HTERT RPE-1 (cell line): Measurements from ENCODE around the gene LDLRAD4.

ENCODE experiments used
- in situ Hi-C: fragments of 300-500 bp; cut with MboI; formaldehyde crosslinking; loops from 4 replicates; pipeline ENCODE4 v1.14.3; 2020; ENCODE audit warnings: low sequenced_read_pairs

The LDLRAD4 gene

GRCh38 chr18:13201292-13201691, 17.3 kb upstream of the LDLRAD4 start:
- in situ Hi-C loops, result no loop called here

GRCh38 chr18:13202571-13202970, 16.0 kb upstream of the LDLRAD4 start:
- in situ Hi-C loops, result no loop called here

GRCh38 chr18:13206301-13206700, 12.3 kb upstream of the LDLRAD4 start:
- in situ Hi-C loops, result no loop called here

GRCh38 chr18:13207294-13207693, 11.3 kb upstream of the LDLRAD4 start:
- in situ Hi-C loops, result no loop called here

GRCh38 chr18:13211534-13211933, 7.0 kb upstream of the LDLRAD4 start:
- in situ Hi-C loops, result no loop called here

GRCh38 chr18:13213036-13213795, 5.3 kb upstream of the LDLRAD4 start:
- in situ Hi-C loops, result no loop called here

GRCh38 chr18:13214609-13215008, 4.0 kb upstream of the LDLRAD4 start:
- in situ Hi-C loops, result no loop called here

- in situ Hi-C loops, result no loop called here
Observed at GRCh38 chr18:13216092-13216582, 2.4 kb upstream of the LDLRAD4 start.

- in situ Hi-C loops, result no loop called here
Observed at GRCh38 chr18:13216711-13217465, 1.7 kb upstream of the LDLRAD4 start.

GRCh38 chr18:13217466-13217961, 1.0 kb upstream of the LDLRAD4 start:
- in situ Hi-C loops, result no loop called here

GRCh38 chr18:13217971-13218367, 591 bp upstream of the LDLRAD4 start:
- in situ Hi-C loops, result no loop called here

GRCh38 chr18:13218997-13219396, 437 bp downstream of the LDLRAD4 start:
- in situ Hi-C loops, result no loop called here

GRCh38 chr18:13219593-13220159, 1.1 kb downstream of the LDLRAD4 start:
- in situ Hi-C loops, result no loop called here

GRCh38 chr18:13220361-13220991, 1.9 kb downstream of the LDLRAD4 start:
- in situ Hi-C loops, result no loop called here

- in situ Hi-C loops, result no loop called here
Observed at GRCh38 chr18:13221869-13222855, 3.6 kb downstream of the LDLRAD4 start.

- in situ Hi-C loops, result no loop called here
Observed at GRCh38 chr18:13222856-13223281, 4.3 kb downstream of the LDLRAD4 start.

- in situ Hi-C loops, result no loop called here
Observed at GRCh38 chr18:13223311-13224143, 5.0 kb downstream of the LDLRAD4 start.

GRCh38 chr18:13225261-13225660, 6.7 kb downstream of the LDLRAD4 start:
- in situ Hi-C loops, result no loop called here

GRCh38 chr18:13226533-13227144, 8.1 kb downstream of the LDLRAD4 start:
- in situ Hi-C loops, result no loop called here
